ENCODE data around the gene FNIP2. TPM values are rescaled to one million over a fixed set of nuclear protein-coding genes. Genes with fewer than 3 reads are reported as not detected.
"Not testable (repeated sequence)": the region's sequence is repeated elsewhere in the genome, so short reads cannot be mapped to it uniquely, and the experiment has no call there.

The FNIP2 gene
- polyA plus RNA-seq, 3 donors = 7.3 to 23.7 (median 9.6) TPM

DNA sequence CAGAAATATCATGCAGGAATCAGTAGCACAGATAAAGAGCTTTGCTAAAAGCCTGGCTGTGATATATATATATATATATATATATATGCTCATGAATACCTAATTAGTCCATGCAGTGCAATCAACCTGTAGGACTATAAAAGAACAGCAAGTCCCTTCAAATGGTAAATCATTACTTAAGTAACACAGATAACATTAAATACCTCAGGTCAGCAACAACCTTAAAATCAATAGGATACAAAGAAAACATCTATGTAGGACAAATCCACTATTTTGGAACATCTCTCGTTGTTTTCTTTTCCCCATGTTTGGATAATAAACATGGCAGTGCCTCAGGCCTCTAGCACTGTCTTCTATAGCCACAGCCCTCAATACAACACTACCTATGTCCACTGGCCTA lies 106.6 kb downstream of the FNIP2 start:
- no peak overlapping the region for H3K27ac ChIP-seq (ENCODE audit: low read depth, low read length)
- 47 to 97% (median 85%) methylated on average over 1 of the region's 1 CpG for WGBS, 3 donors

DNA sequence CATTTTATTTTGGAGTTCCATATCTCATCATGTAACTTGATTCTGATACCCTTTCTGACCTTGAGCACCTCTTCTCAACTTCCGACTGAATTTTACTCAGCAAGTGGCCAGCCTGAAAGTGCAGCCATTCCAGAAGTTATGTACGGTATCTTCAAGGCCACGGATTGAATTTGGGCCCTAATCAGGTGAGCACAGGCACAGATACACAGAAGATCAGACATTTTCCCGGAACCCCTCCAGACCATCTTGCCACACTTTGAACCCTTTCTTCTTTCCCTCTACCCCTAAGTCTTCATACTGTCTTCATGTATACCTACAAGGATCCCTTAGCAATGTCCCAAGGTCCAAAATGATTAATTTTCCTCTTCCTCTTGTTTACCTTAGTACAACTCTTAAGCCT lies 108.2 kb downstream of the FNIP2 start:
- H3K27ac ChIP-seq (ENCODE audit: low read depth, low read length) = no peak overlapping the region
- 70 to 98% (median 89%) methylated on average over 4 of the region's 4 CpGs for WGBS, 3 donors

DNA sequence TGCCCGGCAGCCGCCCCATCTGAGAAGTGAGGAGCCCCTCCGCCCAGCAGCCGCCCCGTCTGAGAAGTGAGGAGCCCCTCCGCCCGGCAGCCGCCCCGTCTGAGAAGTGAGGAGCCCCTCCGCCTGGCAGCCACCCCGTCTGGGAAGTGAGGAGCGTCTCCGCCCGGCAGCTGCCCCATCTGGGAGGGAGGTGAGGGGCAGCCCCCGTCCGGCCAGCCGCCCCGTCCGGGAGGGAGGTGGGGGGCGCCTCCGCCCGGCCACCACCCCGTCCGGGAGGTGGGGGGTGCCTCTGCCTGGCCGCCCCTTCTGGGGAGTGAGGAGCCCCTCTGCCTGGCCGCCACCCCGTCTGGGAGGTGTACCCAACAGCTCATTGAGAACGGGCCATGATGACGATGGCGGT lies 113.3 kb downstream of the FNIP2 start:
- not testable (repeated sequence) for H3K27ac ChIP-seq (ENCODE audit: low read depth, low read length)
- 97 to 99% (median 98%) methylated on average over 21 to 25 of the region's 30 CpGs for WGBS, 3 donors

DNA sequence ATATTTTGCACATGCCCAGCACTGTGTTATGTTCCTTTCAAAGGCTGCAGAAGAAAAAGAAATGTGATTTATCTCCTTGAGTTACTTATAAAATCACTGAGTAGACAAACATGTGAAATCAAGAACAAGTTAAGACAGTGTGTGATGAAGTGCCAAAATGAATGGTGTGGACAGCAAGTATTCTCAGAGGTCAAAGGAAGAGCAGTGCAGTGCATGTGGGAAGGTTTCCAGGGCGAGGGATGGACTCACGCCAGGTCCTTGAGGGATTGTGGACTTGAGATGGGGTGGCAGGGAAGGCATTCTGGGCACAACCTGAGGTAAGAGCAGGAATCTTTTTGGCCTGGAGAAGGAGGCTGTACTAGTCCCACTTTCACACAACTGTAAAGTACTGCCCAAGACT lies 115.5 kb downstream of the FNIP2 start:
- no peak overlapping the region for H3K27ac ChIP-seq (ENCODE audit: low read depth, low read length)
- WGBS, 3 donors = 76 to 78% (median 76%) methylated on average over 2 of the region's 2 CpGs

DNA sequence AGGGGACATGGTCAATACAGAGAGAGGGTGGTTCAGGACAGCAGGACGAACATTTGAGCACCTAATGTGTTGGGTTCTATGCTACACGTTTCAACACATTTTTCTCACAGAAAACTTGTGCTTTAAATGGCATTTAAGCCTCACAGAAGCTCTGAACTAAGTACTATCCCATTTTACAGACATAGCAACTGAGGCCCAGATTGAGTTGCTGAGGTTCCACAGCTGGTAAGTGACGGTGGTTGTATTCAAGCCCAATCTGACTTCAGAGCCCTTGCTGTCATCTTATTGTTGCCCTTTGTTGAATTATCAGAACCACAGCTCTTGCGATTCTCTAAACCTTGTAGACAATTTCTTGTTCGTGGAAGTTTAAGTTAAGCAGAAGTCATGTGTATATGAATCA lies 116.7 kb downstream of the FNIP2 start:
- H3K27ac ChIP-seq (ENCODE audit: low read depth, low read length) = no peak overlapping the region
- WGBS, 3 donors = 92 to 96% (median 95%) methylated on average over 5 of the region's 5 CpGs

DNA sequence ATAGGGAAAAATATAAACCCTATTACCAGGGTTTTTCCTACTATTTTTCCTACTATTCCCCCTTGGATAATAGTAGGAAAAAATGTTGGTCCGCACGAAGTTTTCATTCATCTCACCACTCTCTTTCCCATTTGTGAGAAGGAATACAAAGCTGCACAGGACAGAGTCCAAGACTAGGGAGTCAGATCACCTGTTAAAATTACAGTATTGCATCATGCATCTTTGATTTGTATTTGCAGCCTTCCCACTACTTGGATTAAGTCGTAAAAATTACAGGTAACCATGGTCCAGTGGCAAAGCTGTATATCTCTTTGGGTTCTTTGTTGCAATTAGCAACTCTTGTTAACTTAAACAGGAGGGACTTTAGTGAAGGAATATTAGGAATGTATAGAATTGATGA lies 121.5 kb downstream of the FNIP2 start:
- 93 to 98% (median 98%) methylated on average over 3 of the region's 3 CpGs for WGBS, 3 donors
- no peak overlapping the region for H3K27ac ChIP-seq (ENCODE audit: low read depth, low read length)

DNA sequence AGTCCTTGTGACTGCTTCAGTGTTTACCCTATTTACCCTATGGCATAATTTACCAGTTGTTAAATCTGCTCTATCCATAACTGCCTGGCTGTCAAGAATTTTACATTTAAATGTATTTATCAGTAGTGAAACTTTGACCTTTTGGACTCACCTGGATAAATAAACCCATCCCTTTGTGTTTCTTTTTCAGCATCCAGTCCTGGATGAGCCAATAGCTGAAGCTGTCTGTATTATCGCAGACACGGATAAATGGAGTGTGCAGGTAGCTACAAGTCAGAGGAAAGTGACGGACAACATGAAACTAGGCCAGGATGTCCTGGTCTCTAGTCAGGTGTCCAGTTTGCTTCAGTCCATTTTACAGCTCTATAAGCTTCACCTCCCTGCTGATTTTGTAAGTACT lies 122.4 kb downstream of the FNIP2 start:
- H3K27ac ChIP-seq (ENCODE audit: low read depth, low read length) = no peak overlapping the region
- 92 to 97% (median 96%) methylated on average over 3 of the region's 3 CpGs for WGBS, 3 donors

DNA sequence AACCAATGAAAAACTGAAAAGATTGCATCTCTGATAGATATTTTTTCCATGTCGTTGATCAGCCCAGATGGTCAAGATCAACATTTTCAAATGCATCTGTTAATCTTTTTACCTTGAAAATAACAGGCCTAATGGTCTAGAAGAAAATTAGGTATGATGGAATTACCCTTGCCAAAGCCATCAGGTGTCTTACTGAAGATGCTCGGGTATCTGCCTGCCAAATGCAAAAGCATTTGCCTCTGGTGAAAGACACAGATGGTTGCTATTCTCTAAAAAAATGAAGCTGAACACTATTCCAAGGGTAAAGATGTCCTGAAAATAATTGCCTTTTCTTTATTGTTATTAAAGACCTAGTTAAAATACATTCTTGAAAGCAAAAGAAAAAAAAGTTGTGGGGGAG lies 126.0 kb downstream of the FNIP2 start:
- H3K27ac ChIP-seq (ENCODE audit: low read depth, low read length) = no peak overlapping the region
- 71 to 88% (median 88%) methylated on average over 2 of the region's 2 CpGs for WGBS, 3 donors

DNA sequence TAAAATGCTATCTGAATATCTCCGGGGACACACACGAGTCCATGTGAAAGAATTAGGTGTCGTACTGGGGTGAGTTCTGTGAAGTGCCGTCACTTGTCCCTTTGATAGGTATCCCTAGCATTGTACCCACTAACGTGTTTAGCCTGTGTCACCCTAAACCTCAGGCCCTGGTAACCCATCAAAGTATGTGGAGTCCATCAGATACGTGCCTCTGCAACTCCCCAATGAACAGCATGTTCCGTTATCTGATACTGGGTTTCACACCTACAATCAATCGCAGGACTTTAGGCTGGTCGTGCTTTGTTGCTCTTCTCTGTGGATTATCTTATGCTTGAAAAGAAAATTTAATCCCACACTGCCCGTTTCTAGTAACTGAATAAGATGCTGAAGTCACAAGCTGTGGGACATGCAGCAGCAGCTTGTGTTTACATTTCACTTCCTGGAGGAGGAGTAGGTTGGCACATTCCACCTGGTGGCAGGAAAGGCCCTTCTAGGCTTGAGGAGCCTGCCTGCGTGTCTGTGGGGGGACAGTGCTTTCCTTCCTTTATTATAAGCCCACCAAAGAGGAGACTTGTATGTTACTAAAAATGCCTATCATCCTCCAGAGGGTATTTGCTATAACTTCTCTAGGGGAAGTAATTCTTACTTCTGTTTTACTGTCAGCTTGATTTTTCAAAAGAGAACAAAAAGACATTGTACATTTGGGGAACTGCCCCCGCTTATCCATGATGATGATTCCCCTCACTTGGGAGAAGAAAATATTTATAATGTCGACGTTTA lies 127.2 kb downstream of the FNIP2 start:
- H3K27ac ChIP-seq (ENCODE audit: low read depth, low read length) = no peak overlapping the region
- WGBS, 3 donors = 67 to 69% (median 69%) methylated on average over 14 of the region's 14 CpGs

DNA sequence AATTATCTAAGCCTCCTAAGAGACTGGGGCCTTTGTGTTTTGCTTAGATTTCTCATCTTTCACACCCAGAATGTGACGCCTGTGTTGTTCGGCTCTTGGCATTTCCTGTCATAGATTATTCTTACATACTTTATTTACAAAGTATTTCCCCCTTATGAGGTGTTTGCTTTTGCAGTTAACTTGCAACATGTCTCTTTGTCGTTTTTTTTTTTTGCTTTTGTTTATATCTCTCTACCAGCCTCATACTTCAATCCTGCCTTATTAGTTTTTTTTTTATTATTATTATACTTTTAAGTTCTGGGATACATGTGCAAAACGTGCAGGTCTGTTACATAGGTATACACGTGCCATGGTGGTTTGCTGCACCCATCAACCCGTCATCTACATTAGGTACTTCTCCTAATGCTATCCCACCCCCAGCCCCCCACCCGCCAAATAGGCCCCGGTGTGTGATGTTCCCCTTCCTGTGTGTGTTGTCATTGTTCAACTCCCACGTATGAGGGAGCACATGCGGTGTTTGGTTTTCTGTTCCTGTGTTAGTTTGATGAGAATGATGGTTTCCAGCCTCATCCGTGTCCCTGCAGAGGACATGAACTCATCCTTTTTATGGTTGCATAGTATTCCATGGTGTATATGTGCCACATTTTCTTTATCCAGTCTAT lies 127.9 kb downstream of the FNIP2 start:
- not testable (repeated sequence) for H3K27ac ChIP-seq (ENCODE audit: low read depth, low read length)
- WGBS, 3 donors = 72 to 84% (median 72%) methylated on average over 11 of the region's 11 CpGs

DNA sequence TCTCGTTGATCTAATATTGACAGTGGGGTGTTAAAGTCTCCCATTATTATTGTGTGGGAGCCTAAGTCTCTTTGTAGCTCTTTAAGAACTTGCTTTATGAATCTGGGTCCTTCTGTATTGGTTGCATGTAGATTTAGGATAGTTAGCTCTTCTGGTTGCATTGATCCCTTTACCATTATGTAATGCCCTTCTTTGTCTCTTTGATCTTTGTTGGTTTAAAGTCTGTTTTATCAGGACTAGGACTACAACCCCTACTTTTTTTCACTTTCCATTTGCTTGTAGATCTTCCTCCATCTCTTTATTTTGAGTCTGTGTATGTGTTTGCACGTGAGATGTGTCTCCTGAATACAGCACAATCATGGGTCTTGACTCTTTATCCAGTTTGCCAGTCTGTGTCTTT lies 131.6 kb downstream of the FNIP2 start:
- H3K27ac ChIP-seq (ENCODE audit: low read depth, low read length) = not testable (repeated sequence)
- WGBS, 3 donors = 97 to 100% (median 99%) methylated on average over 2 of the region's 2 CpGs

DNA sequence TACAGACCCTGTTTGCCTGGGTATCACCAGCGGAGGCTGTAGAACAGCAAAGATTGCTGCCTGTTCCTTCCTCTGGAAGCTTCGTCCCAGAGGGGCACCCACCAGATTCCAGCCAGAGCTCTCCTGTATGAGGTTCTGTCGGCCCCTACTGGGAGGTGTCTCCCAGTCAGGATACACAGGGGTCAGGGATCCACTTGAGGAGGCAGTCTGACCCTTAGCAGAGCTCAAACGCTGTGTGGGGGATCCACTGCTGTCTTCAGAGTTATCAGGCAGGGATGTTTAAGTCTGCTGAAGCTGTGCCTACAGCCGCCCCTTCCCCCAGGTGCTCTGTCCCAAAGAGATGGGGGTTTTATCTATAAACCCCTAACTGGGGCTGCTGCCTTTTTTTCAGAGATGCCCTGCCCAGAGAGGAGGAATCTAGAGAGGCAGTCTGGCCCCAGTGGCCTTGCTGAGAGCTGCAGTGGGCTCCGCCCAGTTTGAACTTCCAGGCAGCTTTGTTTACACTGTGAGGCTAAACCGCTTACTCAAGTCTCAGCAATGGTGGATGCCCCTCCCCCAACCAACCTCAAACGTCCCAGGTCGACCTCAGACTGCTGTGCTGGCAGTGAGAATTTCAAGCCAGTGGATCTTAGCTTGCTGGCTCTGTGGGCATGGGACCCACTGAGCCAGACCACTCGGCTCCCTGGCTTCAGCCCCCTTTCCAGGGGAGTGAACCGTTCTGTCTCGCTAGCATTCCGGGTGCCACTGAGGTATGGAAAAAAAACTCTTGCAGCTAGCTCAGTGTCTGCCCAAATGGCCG lies 133.7 kb downstream of the FNIP2 start:
- not testable (repeated sequence) for H3K27ac ChIP-seq (ENCODE audit: low read depth, low read length)
- 76 to 82% (median 79%) methylated on average over 14 of the region's 14 CpGs for WGBS, 3 donors

DNA sequence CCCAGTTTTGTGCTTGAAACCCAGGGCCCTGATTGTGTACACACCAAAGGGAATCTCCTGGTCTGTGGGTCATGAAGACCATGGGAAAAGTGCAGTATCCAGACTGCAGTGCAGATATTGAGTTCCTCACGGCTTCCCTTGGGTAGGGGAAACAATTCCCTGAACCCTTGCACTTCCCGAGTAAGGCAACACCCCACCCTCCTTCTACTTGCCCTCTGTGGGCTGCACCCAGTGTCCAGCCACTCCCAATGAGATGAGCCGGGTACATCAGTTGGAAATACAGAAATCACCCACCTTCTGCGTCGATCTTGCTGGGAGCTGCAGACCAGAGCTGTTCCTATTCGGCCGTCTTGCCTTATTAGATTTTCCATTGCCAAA lies 134.2 kb downstream of the FNIP2 start:
- no peak overlapping the region for H3K27ac ChIP-seq (ENCODE audit: low read depth, low read length)
- 93 to 99% (median 97%) methylated on average over 7 of the region's 7 CpGs for WGBS, 3 donors

DNA sequence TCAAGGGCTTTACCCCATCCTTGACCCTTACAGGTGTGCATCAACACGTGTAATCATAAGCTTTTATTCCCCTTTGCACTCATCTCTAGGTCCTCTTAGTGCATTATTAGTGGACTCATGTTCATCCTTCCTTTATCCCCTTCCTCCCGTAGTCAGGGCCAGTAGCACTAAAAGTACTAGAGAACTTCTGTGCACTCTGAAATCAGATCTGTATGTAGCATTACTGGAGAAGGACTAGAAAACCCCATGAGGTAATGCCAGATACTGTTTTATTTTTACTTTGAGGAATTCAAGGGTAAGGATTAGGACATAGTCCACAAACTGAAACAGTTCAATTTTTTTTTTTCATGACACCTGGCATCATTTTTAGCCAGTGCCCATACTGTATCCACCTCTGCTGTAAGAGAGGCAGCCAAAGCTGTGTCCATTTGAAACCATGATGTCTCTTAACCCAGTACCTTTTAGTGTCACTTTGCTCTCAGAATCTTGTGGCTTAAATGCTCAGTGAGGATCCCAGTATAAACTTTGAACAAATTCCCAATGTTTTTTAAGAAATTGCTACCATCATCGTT lies 134.7 kb downstream of the FNIP2 start:
- no peak overlapping the region for H3K27ac ChIP-seq (ENCODE audit: low read depth, low read length)
- 85 to 89% (median 88%) methylated on average over 3 of the region's 3 CpGs for WGBS, 3 donors

DNA sequence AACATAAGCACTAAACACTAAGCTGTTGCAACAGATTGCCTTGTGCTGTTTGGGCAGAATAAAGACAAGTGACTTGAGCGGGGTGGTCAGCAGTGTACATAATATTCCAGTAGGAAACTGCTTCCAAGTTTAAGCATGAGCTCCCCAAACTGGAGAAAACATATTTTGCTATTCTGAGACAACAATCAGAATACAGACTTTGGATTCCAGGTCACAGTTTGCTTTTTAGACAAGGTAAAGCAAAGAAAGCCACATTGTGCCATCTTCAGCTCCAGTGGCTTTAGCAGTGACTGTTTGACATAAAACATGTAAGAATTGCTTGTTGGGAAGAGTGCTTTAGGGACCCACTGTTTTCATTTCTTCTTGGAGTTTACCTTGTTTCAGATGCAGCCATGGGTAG lies 136.0 kb downstream of the FNIP2 start:
- 96 to 100% (median 97%) methylated on average over 1 of the region's 1 CpG for WGBS, 3 donors
- H3K27ac ChIP-seq (ENCODE audit: low read depth, low read length) = no peak overlapping the region

DNA sequence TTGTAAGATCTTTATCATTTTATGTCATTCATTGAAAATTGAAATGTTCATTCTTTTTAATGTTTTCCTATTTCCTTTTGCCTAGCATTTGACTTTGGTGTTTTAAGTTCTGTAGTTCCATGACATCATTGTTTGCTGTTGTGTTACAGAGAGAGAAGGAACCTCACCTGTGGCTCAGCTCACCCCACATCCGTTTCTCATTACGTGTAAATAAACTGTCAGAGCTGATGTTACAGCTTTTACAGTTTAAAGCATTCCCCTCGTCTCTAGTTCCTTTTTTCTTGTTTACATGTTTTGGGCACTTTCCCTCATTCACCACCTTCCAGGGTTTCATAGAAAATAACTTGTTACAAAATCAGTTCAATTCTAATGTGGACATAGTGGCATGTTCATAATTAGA lies 137.2 kb downstream of the FNIP2 start:
- WGBS, 3 donors = 64 to 82% (median 65%) methylated on average over 3 of the region's 3 CpGs

DNA sequence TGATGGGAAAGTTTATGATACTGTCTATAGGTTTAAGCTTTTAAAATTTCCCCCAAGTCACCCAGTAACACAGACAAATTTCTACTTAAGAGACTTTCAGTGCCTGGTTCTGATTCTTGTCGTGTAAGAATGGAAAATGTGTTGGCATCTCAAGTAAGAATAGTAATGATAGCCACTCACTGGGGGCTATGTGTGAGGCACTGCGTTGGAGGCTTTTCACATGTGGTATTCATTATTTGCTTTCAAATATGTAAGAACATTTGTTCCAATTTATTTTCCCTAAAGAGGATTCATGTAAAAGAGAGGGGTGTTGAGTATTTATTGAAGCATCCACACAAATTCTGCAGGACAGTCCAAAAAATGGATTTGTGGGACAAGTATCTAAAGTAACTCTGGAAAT lies 143.6 kb downstream of the FNIP2 start:
- no peak overlapping the region for H3K27ac ChIP-seq (ENCODE audit: low read depth, low read length)
- WGBS, 3 donors = 61 to 85% (median 69%) methylated on average over 2 of the region's 2 CpGs

More for the DNA sequence above, 137.2 kb downstream of the FNIP2 start:
- no peak overlapping the region for H3K27ac ChIP-seq (ENCODE audit: low read depth, low read length)

DNA sequence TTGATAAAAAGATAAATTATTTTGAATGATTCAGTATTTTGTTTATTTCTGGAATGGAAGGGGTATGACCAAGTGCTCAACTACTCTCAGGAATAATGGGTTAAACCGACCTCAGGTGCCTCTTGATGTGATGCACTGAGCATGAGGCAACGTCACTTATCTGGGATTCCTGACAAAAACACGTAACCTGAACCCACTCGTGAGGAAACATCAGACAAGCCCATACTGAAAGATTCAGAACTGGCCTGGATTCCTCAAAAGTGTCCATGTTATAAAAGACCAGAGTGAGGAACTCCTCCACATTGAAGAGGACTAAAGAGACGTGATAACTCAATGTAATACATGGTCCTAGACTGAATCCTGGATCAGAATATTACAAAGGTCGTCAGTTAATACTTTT lies 144.0 kb downstream of the FNIP2 start:
- H3K27ac ChIP-seq (ENCODE audit: low read depth, low read length) = no peak overlapping the region
- 46 to 72% (median 56%) methylated on average over 6 of the region's 6 CpGs for WGBS, 3 donors

DNA sequence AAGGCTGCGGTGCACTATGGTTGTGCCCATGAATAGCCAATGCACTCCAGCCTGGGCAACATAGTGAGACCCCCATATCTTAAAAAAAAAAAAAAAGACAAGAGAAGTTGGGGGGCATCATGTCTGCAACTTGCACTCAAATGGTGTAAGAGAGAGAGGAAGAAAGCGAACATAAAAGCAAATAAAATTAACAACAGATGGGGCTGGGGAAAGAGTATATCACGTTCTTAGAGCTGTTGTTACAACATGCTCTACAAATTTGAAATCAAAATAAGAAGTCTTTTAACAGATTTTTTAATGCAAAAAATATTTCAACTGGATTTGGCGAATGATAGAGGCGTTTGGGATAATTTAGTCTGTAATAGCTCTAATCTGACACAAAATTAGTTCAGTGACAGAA lies 144.9 kb downstream of the FNIP2 start:
- WGBS, 3 donors = 64 to 75% (median 65%) methylated on average over 5 of the region's 5 CpGs
- no peak overlapping the region for H3K27ac ChIP-seq (ENCODE audit: low read depth, low read length)

All from adipose tissue (tissue), 3 donors.